Panc1 (cell line): Measurements from ENCODE around the gene DHRS13. TPM values are rescaled to one million over a fixed set of nuclear protein-coding genes. Genes with fewer than 3 reads are reported as not detected.

Experiments used
- ATAC-seq: fragments of 200-7000 bp; cut with Tn5 transposase; 2 replicates; pipeline ENCODE4 v1.9.1; 2020; ENCODE audit warnings: mild to moderate bottlenecking, moderate library complexity
- BruUV-seq: library from RNA; stranded (reverse); fragments of 400-500 nt; replicated peaks from 2 replicates; lab custom pipeline; 2021; lab: Mats Ljungman, UMichigan
- CTCF ChIA-PET: fragments of 300-600 bp; sonication (Branson Sonifier 250); formaldehyde crosslinking; loops from one replicate; lab custom pipeline; 2022; ENCODE audit warnings: antibody characterized with exemption; lab: Charles Lee
- POLR2A ChIA-PET: fragments of 300-600 bp; sonication (Branson Sonifier 250); formaldehyde crosslinking; loops from one replicate; lab custom pipeline; 2022; ENCODE audit warnings: antibody characterized with exemption; lab: Charles Lee
- DNase-seq: peaks from one replicate; pipeline ENCODE4 v3.0.0-alpha.2; 2010; ENCODE audit warnings: low read depth, low spot score
- H3K27ac ChIP-seq: 2 replicates; pipeline ENCODE4 v1.5.1; 2011; ENCODE audit warnings: mild to moderate bottlenecking, low read length, inconsistent platforms
- H3K27me3 ChIP-seq: fragments of 200-500 bp; sonication (Bioruptor generic); 2 replicates; pipeline ENCODE4 v1.6.0; 2014; ENCODE audit warnings: low read length, inconsistent platforms; ENCODE audit not compliant: control insufficient read depth, insufficient read depth
- H3K36me3 ChIP-seq: fragments of 200-500 bp; sonication (Bioruptor generic); 2 replicates; pipeline ENCODE4 v1.5.1; 2014; ENCODE audit warnings: inconsistent platforms, mild to moderate bottlenecking, low read length, moderate library complexity; ENCODE audit not compliant: control insufficient read depth, insufficient read depth
- H3K4me1 ChIP-seq: 2 replicates; pipeline ENCODE4 v1.5.1; 2011; ENCODE audit warnings: inconsistent platforms, mild to moderate bottlenecking, low read length, moderate library complexity; ENCODE audit not compliant: control insufficient read depth, insufficient read depth
- H3K4me3 ChIP-seq, 2 experiments: 2 replicates each; pipeline ENCODE4 v1.5.1; 2011 to 2012; ENCODE audit warnings: low read depth in 2 of 2, low read length in 2 of 2, mild to moderate bottlenecking in 2 of 2, inconsistent platforms in 1 of 2, moderate library complexity in 1 of 2
- H3K9me3 ChIP-seq: fragments of 200-500 bp; sonication (Bioruptor generic); 2 replicates; pipeline ENCODE4 v1.5.1; 2014; ENCODE audit warnings: low read depth, mild to moderate bottlenecking, inconsistent platforms, low read length, moderate library complexity; ENCODE audit not compliant: control insufficient read depth, insufficient read depth
- CTCF ChIP-seq: fragments of 450-650 bp; IDR thresholded peaks from 2 replicates; pipeline ENCODE4 v1.5.1; 2017; ENCODE audit warnings: mild to moderate bottlenecking
- POLR2AphosphoS5 ChIP-seq: IDR thresholded peaks from 2 replicates; pipeline ENCODE4 v1.6.1; 2012; ENCODE audit warnings: mild to moderate bottlenecking, low read depth, low read length, moderate library complexity
- REST ChIP-seq, 2 experiments: IDR thresholded peaks; 2 replicates each; pipeline ENCODE4 v1.6.1; 2011 to 2012; ENCODE audit warnings: low read depth in 2 of 2, control low read depth in 1 of 2, low read length in 1 of 2, mild to moderate bottlenecking in 1 of 2, moderate library complexity in 1 of 2; ENCODE audit not compliant: insufficient read depth in 1 of 2
- SIN3A ChIP-seq: IDR thresholded peaks from 2 replicates; pipeline ENCODE4 v1.6.1; 2012; ENCODE audit warnings: low read depth, mild to moderate bottlenecking, low read length, moderate library complexity, borderline replicate concordance; ENCODE audit not compliant: insufficient read depth
- TCF7L2 ChIP-seq: IDR thresholded peaks from 2 replicates; pipeline ENCODE4 v1.6.1; 2011; ENCODE audit warnings: mild to moderate bottlenecking, low read depth, low read length, inconsistent platforms
- in situ Hi-C: cut with HindIII; loops from 2 replicates; pipeline ENCODE4 v1.10.0; 2016; ENCODE audit warnings: low sequenced_read_pairs, low pct_unique_long_range_greater_than_20kb
- intact Hi-C: fragments of 100-400 bp; cut with micrococcal nuclease; formaldehyde crosslinking; loops from one replicate; pipeline ENCODE4 v1.10.0; 2022; ENCODE audit not compliant: unreplicated experiment
- total RNA-seq: library from RNA; stranded (reverse); gene quantifications from one replicate; pipeline ENCODE4 v1.2.1, GENCODE V29; 2021; ENCODE audit not compliant: unreplicated experiment

The DHRS13 gene
- total RNA-seq, 1 experiment from 2014 or later: 5.2 TPM

- Histone ChIP-seq H3K4me1 (peaks cover 32% of the 10 kb centered on the region), H3K27ac (peak overlapping the region; percentile 93), H3K9me3 (no peaks in the 10 kb centered on the region), H3K36me3 (peaks cover 2% of the 10 kb centered on the region; the same call in 1 of the 2 replicates), H3K4me3 (peak overlapping the region; percentile 80 to 86), H3K27me3 (no peaks in the 10 kb centered on the region)
- intact Hi-C loops (loop anchor here (5.0 kb wide), 1 partner anchor 224 kb away; the partner anchor contains the start of genes NEK8 and TLCD1), in situ Hi-C loops (no loop called here)
- no TSS peak for BruUV-seq
- DNase-seq (no peak), ATAC-seq (no peak)
- POLR2A ChIA-PET: interaction anchor here (1.0 to 1.2 kb wide), 2 partner anchors 117 to 222 kb away, joined by 3 to 4 read pairs; partner anchors contain the start of gene NEK8
- TF ChIP-seq CTCF (no peak), SIN3A (peak; percentile 50; the same call in 1 of the 2 replicates)
- CTCF ChIA-PET: interaction anchor here (1.0 kb wide), 2 partner anchors 15 to 224 kb away, joined by 3 to 11 read pairs; no protein-coding TSS in a partner anchor
Measured at GRCh38 chr17:28950752-28951427, 48.0 kb upstream of the DHRS13 start.

GRCh38 chr17:28950017-28950751 is 47.3 kb upstream of the DHRS13 start:
- DNase-seq (no peak), ATAC-seq (no peak)
- in situ Hi-C loops (no loop called here), intact Hi-C loops (loop anchor here (5.0 kb wide), 1 partner anchor 223 kb away; the partner anchor contains the start of genes NEK8 and TLCD1)
- Histone ChIP-seq H3K4me3 (peak overlapping the region; percentile 80 to 86), H3K27me3 (no peaks in the 10 kb centered on the region), H3K27ac (peak overlapping the region; percentile 93), H3K4me1 (peaks cover 36% of the 10 kb centered on the region), H3K36me3 (peaks cover 2% of the 10 kb centered on the region; the same call in 1 of the 2 replicates), H3K9me3 (no peaks in the 10 kb centered on the region)
- POLR2A ChIA-PET: no interaction called here
- TF ChIP-seq CTCF (no peak), SIN3A (no peak), POLR2AphosphoS5 (no peak), TCF7L2 (no peak), REST (IDR thresholded peaks at IDR 0.05; ENCODE audit: insufficient read depth in 1 of 2, low read depth in 2 of 2, low read length in 1 of 2) (no peak)
- CTCF ChIA-PET: interaction anchor here (0.6 kb wide), 1 partner anchor 225 kb away, joined by 3 read pairs; no protein-coding TSS in a partner anchor
- BruUV-seq: no TSS peak
